Astrocyte of the spinal cord (primary cell): ENCODE data around the gene ZNF480.

Experiments used
- DNase-seq: peaks from one replicate; pipeline ENCODE4 v3.0.0; 2011; ENCODE audit warnings: low read depth, low spot score
- H3K4me3 ChIP-seq: 2 replicates; pipeline ENCODE4 v1.5.1; 2011; ENCODE audit warnings: low read depth, mild to moderate bottlenecking, low read length, moderate library complexity
- CTCF ChIP-seq: IDR thresholded peaks from 2 replicates; pipeline ENCODE4 v1.5.1; 2012; ENCODE audit warnings: low read depth, mild to moderate bottlenecking, low read length, inconsistent platforms
- in situ Hi-C: cut with HindIII; loops from 2 replicates; pipeline ENCODE4 v1.10.0; 2017; ENCODE audit warnings: low sequenced_read_pairs

The ZNF480 gene

GRCh38 chr19:52369559-52370340, 72.8 kb downstream of the ZNF480 start, which contains the start of gene ZNF880:
Gene ZNF880 (plus strand): TSS chr19:52369923. CDS start chr19:52369966, 43 bp downstream.
- in situ Hi-C loops, result no loop called here
- no peak for TF ChIP-seq CTCF
- peak; percentile 93 for DNase-seq
- H3K4me3 ChIP-seq, result peak within 1 kb of the TSS; percentile 97

GRCh38 chr19:52370341-52370710, 73.4 kb downstream of the ZNF480 start:
- peak overlapping the region; percentile 97 for H3K4me3 ChIP-seq
- DNase-seq, result no peak
- in situ Hi-C loops, result no loop called here
- no peak for TF ChIP-seq CTCF
